HCT116 (cell line): ENCODE data around the gene ZSCAN5A. TPM values are rescaled to one million over a fixed set of nuclear protein-coding genes. Genes with fewer than 3 reads are reported as not detected.

Source experiments
- ATAC-seq: fragments of 200-7000 bp; cut with Tn5 transposase; 2 replicates; pipeline ENCODE4 v1.9.1; 2020; ENCODE audit warnings: mild to moderate bottlenecking, moderate library complexity
- BruUV-seq: library from RNA; stranded (reverse); fragments of 400-500 nt; replicated peaks from 2 replicates; lab custom pipeline; 2021; lab: Mats Ljungman, UMichigan
- CTCF ChIA-PET: fragments of 300-600 bp; sonication (Branson Sonifier 250); formaldehyde crosslinking; loops from one replicate; lab custom pipeline; 2021; ENCODE audit warnings: antibody characterized with exemption; lab: Charles Lee
- POLR2A ChIA-PET: fragments of 300-600, 350-600 bp; sonication (Branson Sonifier 250); formaldehyde crosslinking; loops from one replicate; lab custom pipeline; 2021; ENCODE audit warnings: antibody characterized with exemption; lab: Charles Lee
- RAD21 ChIA-PET, 2 experiments: fragments of 300-600 bp; sonication (Branson Sonifier 250); formaldehyde crosslinking; loops; one replicate each; lab custom pipeline; 2023; ENCODE audit warnings: low total read pairs in 2 of 2; ENCODE audit not compliant: uncharacterized antibody in 2 of 2, unreplicated experiment in 2 of 2, low non-redundant PET in 1 of 2; lab: Charles Lee
- DNase-seq: peaks from one replicate; pipeline ENCODE4 v3.0.0-alpha.2; 2010; ENCODE audit warnings: low read depth, low spot score
- H2AFZ ChIP-seq: fragments of 200-600 bp; shearing (Covaris generic), sonication (generic); 2 replicates; pipeline ENCODE4 v1.6.1; 2017; ENCODE audit warnings: low read depth, mixed run types, mixed read lengths, antibody characterized with exemption, low read length; ENCODE audit not compliant: poor library complexity, severe bottlenecking
- H3K27ac ChIP-seq: 2 replicates; pipeline ENCODE4 v1.5.1; 2012; ENCODE audit warnings: low read depth, low read length
- H3K27me3 ChIP-seq: fragments of 200-600 bp; sonication (generic); 2 replicates; pipeline ENCODE4 v1.6.1; 2016; ENCODE audit warnings: mixed run types, low read length, mixed read lengths; ENCODE audit not compliant: insufficient read depth
- H3K36me3 ChIP-seq, 2 experiments: fragments of 200-500 bp in 1 of 2; fragments of 200-600 bp in 1 of 2; sonication (Bioruptor generic) in 1 of 2; sonication (generic) in 1 of 2; 2 replicates each; pipeline versions ENCODE4 v1.5.1 to v1.6.1; 2014 to 2016; ENCODE audit warnings: low read length in 2 of 2, inconsistent platforms in 1 of 2, mixed read lengths in 1 of 2, mixed run types in 1 of 2; ENCODE audit not compliant: insufficient read depth in 2 of 2, control insufficient read depth in 1 of 2
- H3K4me1 ChIP-seq, 2 experiments: fragments of 200-600 bp in 1 of 2; sonication (generic) in 1 of 2; 2 replicates each; pipeline versions ENCODE4 v1.5.1 to v1.6.1; 2012 to 2017; ENCODE audit warnings: low read length in 2 of 2, inconsistent platforms in 1 of 2, mild to moderate bottlenecking in 1 of 2, mixed read lengths in 1 of 2, mixed run types in 1 of 2, moderate library complexity in 1 of 2; ENCODE audit not compliant: insufficient read depth in 2 of 2, control insufficient read depth in 1 of 2
- H3K4me2 ChIP-seq: fragments of 200-600 bp; sonication (generic); 2 replicates; pipeline ENCODE4 v1.6.1; 2017; ENCODE audit warnings: mixed run types, low read length, mixed read lengths
- H3K4me3 ChIP-seq, 2 experiments: fragments of 200-600 bp in 1 of 2; sonication (generic) in 1 of 2; replicated peaks in 1 of 2; 2 replicates each; pipeline ENCODE4 v1.5.1; 2011 to 2016; ENCODE audit warnings: low read length in 2 of 2, control low read depth in 1 of 2, low read depth in 1 of 2, mild to moderate bottlenecking in 1 of 2, mixed read lengths in 1 of 2, mixed run types in 1 of 2
- H3K79me2 ChIP-seq: fragments of 200-600 bp; sonication (generic); 2 replicates; pipeline ENCODE4 v1.6.1; 2017; ENCODE audit warnings: mild to moderate bottlenecking, mixed run types, low read length, moderate library complexity, mixed read lengths; ENCODE audit not compliant: insufficient read depth
- H3K9ac ChIP-seq: fragments of 200-600 bp; sonication (generic); 2 replicates; pipeline ENCODE4 v1.6.1; 2016; ENCODE audit warnings: low read length, mixed read lengths
- H3K9me2 ChIP-seq: fragments of 200-600 bp; sonication (generic), shearing (Covaris generic); 2 replicates; pipeline ENCODE4 v1.6.1; 2017; ENCODE audit warnings: mixed run types, mild to moderate bottlenecking, moderate library complexity; ENCODE audit not compliant: insufficient read depth
- H3K9me3 ChIP-seq, 2 experiments: fragments of 200-500 bp in 1 of 2; fragments of 200-600 bp in 1 of 2; sonication (Bioruptor generic) in 1 of 2; sonication (generic) in 1 of 2; 2 replicates each; pipeline ENCODE4 v1.6.1; 2014 to 2017; ENCODE audit warnings: low read length in 2 of 2, mixed read lengths in 2 of 2, inconsistent platforms in 1 of 2, low read depth in 1 of 2, mild to moderate bottlenecking in 1 of 2, mixed run types in 1 of 2, moderate library complexity in 1 of 2; ENCODE audit not compliant: control insufficient read depth in 1 of 2, insufficient read depth in 1 of 2
- H4K20me1 ChIP-seq: fragments of 200-600 bp; sonication (generic), shearing (Covaris generic); 2 replicates; pipeline ENCODE4 v1.6.1; 2017; ENCODE audit warnings: mixed run types, mild to moderate bottlenecking, moderate library complexity; ENCODE audit not compliant: insufficient read depth
- ELF1 ChIP-seq: IDR thresholded peaks from 2 replicates; pipeline ENCODE4 v1.6.1; 2012; ENCODE audit warnings: low read depth, borderline replicate concordance
- POLR2AphosphoS5 ChIP-seq: IDR thresholded peaks from 2 replicates; pipeline ENCODE4 v1.6.1; 2011; ENCODE audit warnings: mild to moderate bottlenecking, low read depth, low read length, moderate library complexity
- ZBTB33 ChIP-seq: IDR thresholded peaks from 2 replicates; pipeline ENCODE4 v1.6.1; 2011; ENCODE audit warnings: mild to moderate bottlenecking, low read length, moderate library complexity; ENCODE audit not compliant: insufficient replicate concordance; ENCODE audit errors: extremely low read depth
- intact Hi-C: fragments of 100-400 bp; cut with micrococcal nuclease; formaldehyde crosslinking; loops from 2 replicates; pipeline ENCODE4 v1.10.0; 2022
- total RNA-seq: library from RNA; stranded (reverse); gene quantifications from one replicate; pipeline ENCODE4 v1.2.1, GENCODE V29; 2021; ENCODE audit not compliant: unreplicated experiment

The ZSCAN5A gene
- total RNA-seq, 1 experiment from 2014 or later, result 9.2 TPM

- Histone ChIP-seq H3K27ac (peak overlapping the region; percentile 85), H3K9me3 (no peaks in the 10 kb centered on the region), H3K79me2 (no peaks in the 10 kb centered on the region; the same call in 1 of the 2 replicates), H3K36me3 (peaks cover 0 to 3% of the 10 kb centered on the region in 2 experiments; a peak in 2 of 4 replicates), H3K27me3 (no peaks in the 10 kb centered on the region), H2AFZ (no peak overlapping the region), H3K9me2 (no peaks in the 10 kb centered on the region), H3K4me2 (peak overlapping the region; percentile 98), H3K4me3 (peak overlapping the region; percentile 89 to 92), H3K9ac (peak overlapping the region; percentile 89), H4K20me1 (no peaks in the 10 kb centered on the region), H3K4me1 (peaks cover 3 to 17% of the 10 kb centered on the region in 2 experiments; a peak in 3 of 4 replicates)
- ChIA-PET POLR2A (interaction anchor here (0.6 to 1.1 kb wide), 2 partner anchors 35 to 62 kb away, joined by 3 to 4 read pairs; no protein-coding TSS in a partner anchor), CTCF (interaction anchor here (0.6 to 3.2 kb wide), 6 partner anchors 8 to 249 kb away, joined by 3 to 23 read pairs (median 7); no protein-coding TSS in a partner anchor), RAD21 (no interaction called here)
- peak; percentile 91 for ATAC-seq
- intact Hi-C loops, result loop anchor here (2.0 kb wide), 1 partner anchor 194 kb away; the partner anchor contains the start of gene ZNF787
- no peak for TF ChIP-seq ZBTB33
- peak; percentile 44; the same call in 1 of the 2 replicates for TF ChIP-seq ELF1
- TF ChIP-seq POLR2AphosphoS5, result peak; percentile 65
- DNase-seq, result peak; percentile 98
- TSS peak; percentile 80 for BruUV-seq
Measured at GRCh38 chr19:56315077-56315828, 614 bp upstream of the ZSCAN5A start.
